ENCODE results near the gene ICAM1.

The ICAM1 gene

DNA sequence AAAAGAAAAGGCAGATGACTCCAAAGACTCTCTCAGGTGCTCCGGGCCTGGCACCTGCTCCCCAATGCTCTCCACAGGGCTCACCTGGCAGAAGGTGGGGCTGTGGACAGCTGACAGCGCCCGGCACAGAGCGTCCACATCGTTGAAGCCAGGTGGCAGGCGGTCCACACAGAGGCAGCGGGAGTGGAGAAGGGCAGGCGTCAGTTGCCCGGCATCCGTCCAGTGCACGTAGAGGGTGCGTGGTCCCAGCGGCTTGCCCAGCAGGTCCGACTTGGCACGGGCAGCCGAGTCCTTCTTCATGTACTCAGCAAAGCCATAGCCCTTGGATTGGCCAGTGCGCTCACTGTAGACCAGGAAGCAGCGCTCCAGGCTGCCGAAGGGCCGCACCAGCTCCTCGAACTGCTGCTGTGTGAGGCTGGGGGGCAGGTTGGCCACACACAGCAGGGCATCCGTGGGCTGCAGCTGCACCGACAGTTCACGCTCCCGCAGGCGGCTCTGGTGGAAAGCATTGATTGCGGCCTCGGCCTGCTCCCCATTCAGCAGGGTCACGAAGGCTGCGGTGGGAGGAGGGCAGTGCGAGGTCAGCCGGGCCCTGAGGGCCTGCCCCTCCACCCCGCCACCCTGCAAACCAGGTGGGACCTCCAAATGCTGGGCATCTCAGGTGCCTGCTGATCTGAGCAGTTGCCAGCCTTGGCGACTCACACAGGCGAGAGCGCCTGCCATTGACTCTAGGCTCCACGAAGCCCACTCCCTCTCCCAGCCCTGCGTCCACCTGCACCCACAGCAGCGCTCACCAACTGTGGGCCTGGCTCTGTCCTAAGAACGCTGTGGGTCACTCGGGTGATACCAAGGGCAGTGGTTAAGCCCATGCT lies 57.9 kb downstream of the ICAM1 start:
- no peak for DNase-seq

DNA sequence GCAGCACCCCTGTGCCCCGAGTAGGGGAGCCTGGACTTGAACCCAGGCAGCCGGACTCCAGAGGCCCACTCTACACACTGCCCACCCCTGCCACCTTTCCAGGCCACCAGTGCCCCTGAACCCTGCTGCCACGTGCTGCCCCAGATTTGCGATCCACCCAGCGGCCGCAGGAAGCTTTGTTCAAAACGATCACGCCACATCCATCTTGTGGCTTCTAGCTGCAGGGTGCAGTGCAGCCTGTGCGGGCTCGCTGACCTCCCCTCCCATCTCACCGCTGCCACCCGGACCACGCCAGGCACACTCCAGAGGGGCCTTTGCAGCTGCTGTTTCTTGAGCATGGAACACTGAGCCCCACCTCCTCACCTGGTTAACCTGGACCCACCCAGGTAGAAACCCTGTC lies 58.6 kb downstream of the ICAM1 start:
- DNase-seq: no peak

DNA sequence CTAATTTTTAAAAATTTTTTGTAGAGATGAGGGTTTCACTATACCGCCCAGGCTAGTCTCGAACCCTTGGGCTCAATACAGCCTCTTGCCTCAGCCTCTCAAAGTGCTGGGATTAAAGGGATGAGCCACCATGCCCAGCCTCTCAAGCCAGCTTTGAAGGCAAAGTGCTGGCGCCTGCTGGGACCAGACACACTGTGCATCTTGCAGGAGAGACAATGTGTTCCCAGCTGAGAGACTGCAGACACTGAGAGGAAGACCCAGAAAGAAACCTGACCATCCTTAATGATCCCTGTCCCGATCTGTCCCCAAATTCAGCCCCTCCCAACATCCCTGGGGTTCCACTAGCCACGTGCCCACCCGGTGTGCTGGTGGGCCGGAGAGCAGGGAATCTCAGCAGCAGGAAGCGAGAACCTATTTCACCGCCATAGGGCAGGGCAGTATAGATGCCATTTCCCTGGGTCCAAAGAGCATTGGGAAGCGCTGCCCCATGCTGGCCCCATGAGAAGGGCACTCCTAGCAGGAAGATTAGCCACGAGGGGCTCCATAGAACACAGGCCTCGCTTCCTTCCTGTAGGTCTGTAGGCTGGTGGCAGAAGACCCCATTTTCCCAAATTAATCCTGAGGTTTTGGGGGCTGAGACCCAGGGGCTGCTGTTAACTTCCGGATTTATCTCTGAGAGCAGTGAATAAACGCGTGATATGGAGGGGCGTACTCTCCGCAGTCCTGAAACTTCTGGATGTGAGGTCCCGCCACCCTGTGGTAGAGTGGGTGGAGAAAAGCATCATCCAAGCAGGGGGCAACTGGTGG lies 61.4 kb downstream of the ICAM1 start:
- no peak for DNase-seq

DNA sequence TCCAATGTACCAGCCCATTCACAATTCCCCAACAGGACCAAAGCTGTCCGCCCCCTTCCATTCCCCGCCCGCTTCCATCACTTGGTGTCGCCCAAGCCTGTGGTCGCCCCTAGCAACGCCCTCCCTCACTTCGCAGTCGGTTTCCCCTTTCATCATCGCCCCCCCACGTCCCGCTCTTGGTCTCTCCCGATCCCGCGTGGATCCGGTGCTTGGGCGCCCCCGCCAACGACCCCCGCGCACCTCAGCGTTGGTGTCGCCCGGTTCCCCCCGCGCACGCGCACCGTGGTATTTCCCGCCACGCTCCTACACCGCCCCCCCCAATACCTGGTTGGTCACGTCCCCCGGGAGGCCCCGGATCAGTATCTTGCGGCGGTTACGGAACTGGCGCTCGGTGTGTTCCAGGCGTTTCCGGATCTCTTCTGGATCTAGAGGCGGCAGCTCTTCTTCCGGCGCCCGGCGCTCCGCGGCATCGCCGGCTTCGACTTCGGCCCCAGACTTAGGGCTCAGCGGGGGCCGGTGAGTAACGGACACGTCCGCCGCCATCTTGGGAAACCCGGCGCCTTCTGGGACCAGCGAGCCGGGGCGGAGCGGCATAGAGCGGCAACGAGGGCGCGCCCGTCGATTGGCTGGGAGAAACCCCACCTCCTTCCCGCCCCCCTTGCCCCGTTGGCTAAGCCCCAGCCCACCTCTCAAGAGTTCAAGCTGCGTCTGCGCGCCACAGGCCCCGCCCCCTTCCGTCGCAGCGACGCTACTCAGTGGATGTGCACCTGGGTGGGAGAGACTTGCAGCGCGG lies 62.2 kb downstream of the ICAM1 start, which contains the start of gene RAVER1:
RAVER1 (minus strand) TSS at position 565 of the 793 bp plus-strand sequence; CDS start at position 543, 22 bp downstream.
- peak; percentile 98 for DNase-seq

DNA sequence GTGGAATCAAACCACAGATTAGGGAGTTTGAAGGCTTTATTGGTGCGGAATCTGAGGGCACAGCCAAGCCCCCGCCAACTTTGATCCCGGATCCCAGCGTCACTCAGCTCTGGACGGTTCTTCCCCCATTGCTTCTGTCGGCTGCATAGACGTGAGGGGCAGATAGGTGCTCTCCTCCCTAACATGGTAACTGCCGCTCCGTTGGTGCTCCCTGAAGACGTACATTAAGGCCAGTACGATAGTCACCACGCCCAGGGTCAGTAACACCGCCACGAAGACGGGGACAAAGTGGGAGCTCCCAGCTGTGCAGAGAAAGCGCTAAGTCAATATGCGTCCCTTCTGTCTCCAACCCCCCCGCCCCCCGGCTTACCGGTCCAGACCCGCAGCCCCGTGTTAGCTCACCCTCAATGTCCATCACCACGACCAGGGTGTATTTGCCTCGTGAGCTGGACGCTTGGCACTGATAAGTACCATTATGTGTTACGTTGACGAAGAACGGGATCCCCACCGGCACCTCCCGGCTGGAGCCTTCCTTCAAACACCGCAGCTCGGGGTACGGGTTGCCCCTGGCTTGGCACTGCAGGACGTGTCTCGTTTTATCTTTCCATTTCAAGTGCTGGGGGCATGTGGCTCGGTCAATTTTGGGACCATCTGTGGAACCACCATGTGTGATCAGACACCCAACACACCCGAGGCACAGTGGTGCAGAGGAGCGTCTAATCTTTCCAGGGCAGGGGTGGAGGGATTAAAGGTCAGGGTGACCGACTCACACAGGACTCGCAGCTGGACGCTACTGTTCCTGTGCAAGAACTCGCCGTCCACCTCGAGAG lies 63.1 kb downstream of the ICAM1 start:
- DNase-seq: no peak

DNA sequence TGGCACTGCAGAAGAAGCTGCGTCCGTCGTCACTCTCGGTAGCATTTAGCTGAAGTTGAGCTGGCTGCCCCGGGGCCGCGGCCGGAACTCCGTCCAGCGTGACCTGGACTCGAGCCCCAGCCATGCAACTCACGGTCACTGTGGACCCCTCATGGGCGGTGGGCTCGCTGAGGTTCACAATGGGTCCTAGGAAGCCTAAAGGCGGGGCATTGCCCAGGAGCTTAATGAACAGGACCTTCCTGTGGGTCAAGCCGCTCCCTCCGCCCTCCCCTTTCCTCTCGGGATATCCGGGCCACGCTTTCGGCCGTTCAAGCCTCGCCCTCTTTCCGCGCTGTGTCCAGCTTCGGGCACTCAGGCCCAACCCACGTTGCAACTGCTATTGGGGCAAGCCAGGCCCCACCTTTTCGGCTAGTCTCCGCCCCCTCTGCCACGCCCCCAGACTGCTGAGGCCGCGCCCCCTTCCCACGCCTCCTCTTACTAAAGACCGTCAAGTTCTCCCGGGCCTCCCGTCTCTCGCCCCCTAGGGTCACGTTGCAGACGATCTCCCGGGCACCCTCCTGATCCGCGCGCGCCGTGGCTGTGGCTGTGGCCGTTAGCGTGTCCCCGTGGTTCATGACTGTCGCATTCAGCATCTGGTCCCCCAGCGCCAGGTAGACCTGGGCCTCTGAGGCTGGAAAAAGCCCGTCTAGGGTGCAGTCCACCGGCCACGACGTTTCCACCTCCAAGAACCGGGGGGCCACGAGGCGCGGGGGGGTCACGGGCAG lies 63.9 kb downstream of the ICAM1 start:
- peak; percentile 34 for DNase-seq

DNA sequence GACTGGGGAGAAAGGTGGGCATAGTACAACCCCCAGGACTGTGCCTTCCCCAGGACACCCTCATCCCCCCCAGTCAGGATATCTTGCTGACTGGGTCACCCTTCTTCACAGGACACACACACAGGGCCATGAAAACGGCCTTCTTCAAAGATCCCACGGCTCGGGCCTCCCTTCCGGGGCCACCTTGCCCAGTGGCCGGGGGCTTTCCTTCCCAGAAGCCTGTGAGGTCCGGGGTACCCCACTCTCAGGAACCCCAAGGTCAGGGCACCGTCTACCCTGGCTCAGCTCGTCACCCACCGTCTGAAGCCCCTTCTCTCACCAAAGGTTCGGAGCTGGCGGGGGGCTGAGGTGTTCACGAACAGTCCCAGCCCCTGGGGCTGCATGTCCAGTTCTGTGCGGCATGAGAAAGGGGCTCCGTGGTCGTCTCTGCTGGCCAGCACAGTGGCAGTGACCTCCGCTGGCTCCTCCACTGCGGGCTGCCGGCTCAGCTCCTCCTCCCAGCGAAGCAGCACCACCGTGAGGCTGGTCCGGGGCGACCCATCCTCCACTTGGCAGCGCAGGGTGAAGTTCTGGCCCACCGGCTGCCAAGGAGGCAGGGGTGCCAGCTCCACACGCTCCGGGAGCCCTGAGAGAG lies 64.5 kb downstream of the ICAM1 start:
- DNase-seq: no peak
